WTC11 (cell line): ENCODE results near the gene CAPN14. TPM values are rescaled to one million over a fixed set of nuclear protein-coding genes. Genes with fewer than 3 reads are reported as not detected.

ENCODE experiments used
- ATAC-seq: fragments of 200-7000 bp; cut with Tn5 transposase; 2 replicates; pipeline ENCODE4 v1.10.0; 2021; ENCODE audit warnings: mild to moderate bottlenecking, moderate library complexity
- CTCF ChIA-PET: fragments of 300-600 bp; sonication (Branson Sonifier 250); formaldehyde crosslinking; loops from one replicate; lab custom pipeline; 2021; ENCODE audit warnings: antibody characterized with exemption; lab: Charles Lee
- POLR2A ChIA-PET: fragments of 350-600 bp; sonication (Branson Sonifier 250); formaldehyde crosslinking; loops from one replicate; lab custom pipeline; 2021; ENCODE audit warnings: antibody characterized with exemption; lab: Charles Lee
- DNase-seq: peaks from one replicate; pipeline ENCODE4 v3.0.0; 2021; ENCODE audit warnings: low spot score
- H3K27ac Mint-ChIP-seq: 2 replicates; pipeline ENCODE4 v1.8.0; 2021; ENCODE audit warnings: mixed read lengths
- H3K27me3 Mint-ChIP-seq: 2 replicates; pipeline ENCODE4 v1.8.0; 2021; ENCODE audit warnings: low read depth, mild to moderate bottlenecking, moderate library complexity, mixed read lengths
- H3K36me3 Mint-ChIP-seq: 2 replicates; pipeline ENCODE4 v1.8.0; 2021; ENCODE audit warnings: mixed read lengths
- H3K4me1 Mint-ChIP-seq: 2 replicates; pipeline ENCODE4 v1.8.0; 2022; ENCODE audit warnings: mixed read lengths
- H3K4me3 Mint-ChIP-seq: 2 replicates; pipeline ENCODE4 v1.8.0; 2021; ENCODE audit warnings: mild to moderate bottlenecking, moderate library complexity, mixed read lengths
- H3K9me3 Mint-ChIP-seq: 2 replicates; pipeline ENCODE4 v1.8.0; 2021; ENCODE audit warnings: mixed read lengths
- ATF3 ChIP-seq: sonication (generic); formaldehyde crosslinking; conservative IDR thresholded peaks from 2 replicates; pipeline ENCODE4 v1.8.1; 2022; ENCODE audit warnings: mild to moderate bottlenecking, missing genetic modification reagents
- CDX4 ChIP-seq: fragments of 250-450 bp; sonication (Bioruptor Pico); IDR thresholded peaks from 2 replicates; pipeline ENCODE4 v1.9.0; 2021; ENCODE audit warnings: moderate library complexity, mild to moderate bottlenecking, inconsistent platforms, borderline replicate concordance
- CTCF ChIP-seq: fragments of 200-600 bp; IDR thresholded peaks from 2 replicates; pipeline ENCODE4 v1.8.0; 2022; ENCODE audit warnings: antibody characterized with exemption
- ELF4 ChIP-seq: sonication (generic); formaldehyde crosslinking; IDR thresholded peaks from 2 replicates; pipeline ENCODE4 v1.8.1; 2022; ENCODE audit warnings: low read depth, mild to moderate bottlenecking, moderate library complexity, missing genetic modification reagents
- ETV6 ChIP-seq: sonication (generic); formaldehyde crosslinking; IDR thresholded peaks from 2 replicates; pipeline ENCODE4 v1.8.1; 2022; ENCODE audit warnings: mild to moderate bottlenecking, missing genetic modification reagents
- FOXJ3 ChIP-seq: sonication (generic); formaldehyde crosslinking; IDR thresholded peaks from 2 replicates; pipeline ENCODE4 v1.9.0; 2021; ENCODE audit warnings: missing genetic modification reagents, mild to moderate bottlenecking, borderline replicate concordance
- FOXP1 ChIP-seq: sonication (generic); formaldehyde crosslinking; IDR thresholded peaks from 2 replicates; pipeline ENCODE4 v1.8.0; 2022; ENCODE audit warnings: missing genetic modification reagents, mild to moderate bottlenecking, moderate library complexity, borderline replicate concordance
- GABPB1 ChIP-seq: sonication (generic); formaldehyde crosslinking; IDR thresholded peaks from 2 replicates; pipeline ENCODE4 v1.8.1; 2023; ENCODE audit warnings: mild to moderate bottlenecking, missing genetic modification reagents
- GTF2I ChIP-seq: fragments of 250-450 bp; sonication (Bioruptor Pico); conservative IDR thresholded peaks from 2 replicates; pipeline ENCODE4 v1.4.0; 2021; ENCODE audit warnings: mild to moderate bottlenecking
- IRF1 ChIP-seq: sonication (generic); formaldehyde crosslinking; IDR thresholded peaks from 2 replicates; pipeline ENCODE4 v1.8.0; 2023; ENCODE audit warnings: missing genetic modification reagents
- JAZF1 ChIP-seq: fragments of 250-450 bp; sonication (Bioruptor Pico); IDR thresholded peaks from 2 replicates; pipeline ENCODE4 v1.9.0; 2021; ENCODE audit warnings: moderate library complexity, mild to moderate bottlenecking, inconsistent platforms
- JUN ChIP-seq: sonication (generic); formaldehyde crosslinking; IDR thresholded peaks from 2 replicates; pipeline ENCODE4 v1.8.0; 2023; ENCODE audit warnings: mild to moderate bottlenecking, missing genetic modification reagents
- PRRX2 ChIP-seq: fragments of 250-450 bp; sonication (Bioruptor Pico); IDR thresholded peaks from 2 replicates; pipeline ENCODE4 v1.8.0; 2021; ENCODE audit warnings: mild to moderate bottlenecking
- RORB ChIP-seq: fragments of 250-450 bp; sonication (Bioruptor Pico); IDR thresholded peaks from 2 replicates; pipeline ENCODE4 v1.9.0; 2021; ENCODE audit warnings: mild to moderate bottlenecking
- SMAD4 ChIP-seq: sonication (generic); formaldehyde crosslinking; IDR thresholded peaks from 2 replicates; pipeline ENCODE4 v1.8.0; 2022; ENCODE audit warnings: mild to moderate bottlenecking, missing genetic modification reagents
- SP1 ChIP-seq: sonication (generic); formaldehyde crosslinking; conservative IDR thresholded peaks from 2 replicates; pipeline ENCODE4 v1.8.1; 2022; ENCODE audit warnings: missing genetic modification reagents
- TEAD1 ChIP-seq: sonication (generic); formaldehyde crosslinking; IDR thresholded peaks from 2 replicates; pipeline ENCODE4 v1.8.0; 2022; ENCODE audit warnings: mild to moderate bottlenecking, missing genetic modification reagents
- TP53 ChIP-seq: sonication (generic); formaldehyde crosslinking; IDR thresholded peaks from 2 replicates; pipeline ENCODE4 v1.8.1; 2023; ENCODE audit warnings: mild to moderate bottlenecking, missing genetic modification reagents
- ZBTB21 ChIP-seq: sonication (generic); formaldehyde crosslinking; IDR thresholded peaks from 2 replicates; pipeline ENCODE4 v1.8.1; 2023; ENCODE audit warnings: mild to moderate bottlenecking, missing genetic modification reagents, borderline replicate concordance
- ZNF281 ChIP-seq: sonication (generic); formaldehyde crosslinking; IDR thresholded peaks from 2 replicates; pipeline ENCODE4 v1.8.0; 2023; ENCODE audit warnings: mild to moderate bottlenecking, missing genetic modification reagents
- ZNF396 ChIP-seq: fragments of 250-450 bp; sonication (Bioruptor Pico); IDR thresholded peaks from 2 replicates; pipeline ENCODE4 v1.8.0; 2021; ENCODE audit warnings: mild to moderate bottlenecking, moderate library complexity, borderline replicate concordance
- ZNF671 ChIP-seq: fragments of 250-450 bp; sonication (Bioruptor Pico); IDR thresholded peaks from 2 replicates; pipeline ENCODE4 v1.8.0; 2021; ENCODE audit warnings: mild to moderate bottlenecking
- total RNA-seq: library from RNA; stranded (reverse); gene quantifications from 3 replicates; pipeline ENCODE4 v1.2.3, GENCODE V29; 2021
- TF ChIP-seq, protein P1 (sequence below): sonication (generic); formaldehyde crosslinking; IDR thresholded peaks from 2 replicates; pipeline ENCODE4 v1.8.1; 2022; ENCODE audit warnings: mild to moderate bottlenecking, missing genetic modification reagents, moderate library complexity, borderline replicate concordance
- TF ChIP-seq, protein P2 (sequence below): fragments of 250-450 bp; sonication (Bioruptor Pico); IDR thresholded peaks from 2 replicates; pipeline ENCODE4 v1.9.0; 2021; ENCODE audit warnings: mild to moderate bottlenecking

CAPN14 gene
- total RNA-seq, 1 experiment from 2014 or later: 0.11 TPM

- TF ChIP-seq, protein P1, sequence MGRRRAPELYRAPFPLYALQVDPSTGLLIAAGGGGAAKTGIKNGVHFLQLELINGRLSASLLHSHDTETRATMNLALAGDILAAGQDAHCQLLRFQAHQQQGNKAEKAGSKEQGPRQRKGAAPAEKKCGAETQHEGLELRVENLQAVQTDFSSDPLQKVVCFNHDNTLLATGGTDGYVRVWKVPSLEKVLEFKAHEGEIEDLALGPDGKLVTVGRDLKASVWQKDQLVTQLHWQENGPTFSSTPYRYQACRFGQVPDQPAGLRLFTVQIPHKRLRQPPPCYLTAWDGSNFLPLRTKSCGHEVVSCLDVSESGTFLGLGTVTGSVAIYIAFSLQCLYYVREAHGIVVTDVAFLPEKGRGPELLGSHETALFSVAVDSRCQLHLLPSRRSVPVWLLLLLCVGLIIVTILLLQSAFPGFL: no peak
- TF ChIP-seq ATF3 (CRISPR knock-in tag): no peak
- TF ChIP-seq CTCF: peak; percentile 57; the same call in 1 of the 2 replicates
- peak; percentile 82 for TF ChIP-seq SP1 (CRISPR knock-in tag)
- no peak for TF ChIP-seq CDX4 (CRISPR knock-in tag)
- no peak for TF ChIP-seq FOXJ3 (CRISPR knock-in tag)
- no peak for TF ChIP-seq PRRX2
- peak; percentile 77; the same call in 1 of the 2 replicates for TF ChIP-seq TEAD1
- peak; percentile 45; the same call in 1 of the 2 replicates for TF ChIP-seq TP53
- no peak for TF ChIP-seq GTF2I
- peak; percentile 76 for TF ChIP-seq ETV6
- TF ChIP-seq RORB (CRISPR knock-in tag): no peak
- peak; percentile 34; the same call in 1 of the 2 replicates for TF ChIP-seq GABPB1 (CRISPR knock-in tag)
- TF ChIP-seq, all 79 proteins: peak for 21
Observed at GRCh38 chr2:31233741-31234682, 16.7 kb upstream of the CAPN14 start, which contains the start of gene EHD3 (continued).

DNA sequence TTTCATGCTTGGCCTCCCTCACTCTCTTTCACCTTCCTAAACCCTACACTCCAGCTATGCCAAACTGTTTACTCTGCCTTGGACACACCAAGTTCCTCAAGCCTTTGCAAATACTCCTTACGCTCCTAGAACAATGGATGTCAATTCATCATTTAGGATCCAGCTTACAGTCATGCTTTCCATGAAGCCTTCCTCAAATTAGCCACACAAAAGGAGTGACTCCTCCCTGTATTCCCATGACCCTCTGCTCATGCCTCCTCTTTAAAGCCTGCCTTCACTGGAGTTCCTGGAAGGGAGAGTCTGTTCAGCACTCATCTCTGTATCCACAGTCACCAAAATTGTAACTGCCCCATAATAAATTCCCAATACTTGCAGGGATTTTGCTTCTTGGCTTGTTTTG is 15.9 kb upstream of the CAPN14 start:
- Mint-ChIP-seq H3K27me3 (peaks cover 11% of the 10 kb centered on the region), H3K9me3 (no peaks in the 10 kb centered on the region), H3K4me1 (peaks cover 20% of the 10 kb centered on the region), H3K4me3 (peak overlapping the region; percentile 74; the same call in 1 of the 2 replicates), H3K36me3 (no peaks in the 10 kb centered on the region), H3K27ac (no peak overlapping the region)
- CTCF ChIA-PET: interaction anchor here (0.6 to 2.5 kb wide), 19 partner anchors 23 to 1002 kb away, joined by 3 to 46 read pairs (median 4); no protein-coding TSS in a partner anchor
- TF ChIP-seq ZBTB21: no peak
- no peak for TF ChIP-seq JUN (CRISPR knock-in tag)
- ATAC-seq (no peak), DNase-seq (no peak)
- POLR2A ChIA-PET: interaction anchor here (1.2 kb wide), 1 partner anchor 23 kb away, joined by 4 read pairs; no protein-coding TSS in a partner anchor

DNA sequence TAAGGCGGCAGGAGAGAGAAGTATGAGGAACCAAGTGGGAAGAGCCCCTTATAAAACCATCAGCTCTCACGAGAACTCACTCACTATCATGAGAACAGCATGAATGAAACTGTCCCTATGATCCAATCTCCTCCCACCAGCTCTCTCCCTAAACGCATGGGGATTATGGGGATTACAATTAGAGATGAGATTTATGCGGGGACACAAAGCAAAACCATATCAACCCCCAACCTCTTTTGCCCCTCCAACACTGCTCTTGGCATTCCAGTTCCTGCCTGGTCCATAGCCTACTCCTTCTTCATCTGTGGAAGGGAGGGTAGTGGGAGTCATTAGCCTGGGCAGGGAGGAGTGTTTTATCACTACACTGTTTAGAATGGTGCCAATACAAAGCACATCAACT is 15.3 kb upstream of the CAPN14 start:
- no peaks in the 10 kb centered on the region for H3K36me3 Mint-ChIP-seq
- ChIA-PET POLR2A (no interaction called here), CTCF (interaction anchor here (1.8 to 2.5 kb wide), 2 partner anchors 24 to 99 kb away, joined by 18 to 46 read pairs; no protein-coding TSS in a partner anchor)
- H3K27me3 Mint-ChIP-seq: peaks cover 11% of the 10 kb centered on the region
- DNase-seq (no peak), ATAC-seq (no peak)
- peaks cover 20% of the 10 kb centered on the region for H3K4me1 Mint-ChIP-seq
- no peak overlapping the region for H3K4me3 Mint-ChIP-seq
- no peak overlapping the region for H3K27ac Mint-ChIP-seq
- H3K9me3 Mint-ChIP-seq: no peaks in the 10 kb centered on the region
- TF ChIP-seq FOXJ3 (CRISPR knock-in tag): no peak
- no peak for TF ChIP-seq FOXP1 (CRISPR knock-in tag)
- TF ChIP-seq ZNF671: no peak
- no peak for TF ChIP-seq SMAD4 (CRISPR knock-in tag)
- no peak for TF ChIP-seq IRF1
- TF ChIP-seq ELF4: no peak
- TF ChIP-seq JAZF1 (CRISPR knock-in tag): no peak
- no peak for TF ChIP-seq ZNF281
- no peak for TF ChIP-seq ZNF396 (CRISPR knock-in tag)
- TF ChIP-seq, protein P1: no peak
- TF ChIP-seq, protein P2, sequence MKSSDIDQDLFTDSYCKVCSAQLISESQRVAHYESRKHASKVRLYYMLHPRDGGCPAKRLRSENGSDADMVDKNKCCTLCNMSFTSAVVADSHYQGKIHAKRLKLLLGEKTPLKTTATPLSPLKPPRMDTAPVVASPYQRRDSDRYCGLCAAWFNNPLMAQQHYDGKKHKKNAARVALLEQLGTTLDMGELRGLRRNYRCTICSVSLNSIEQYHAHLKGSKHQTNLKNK (CRISPR knock-in tag): no peak
